Fibroblast of skin of back (primary cell): ENCODE data around the gene GRK5.
"Not testable (repeated sequence)": the region's sequence is repeated elsewhere in the genome, so short reads cannot be mapped to it uniquely, and the experiment has no call there.

ENCODE experiments used
- DNase-seq: peaks from one replicate; pipeline ENCODE4 v3.0.0-alpha.2; 2013

GRK5 gene

DNA sequence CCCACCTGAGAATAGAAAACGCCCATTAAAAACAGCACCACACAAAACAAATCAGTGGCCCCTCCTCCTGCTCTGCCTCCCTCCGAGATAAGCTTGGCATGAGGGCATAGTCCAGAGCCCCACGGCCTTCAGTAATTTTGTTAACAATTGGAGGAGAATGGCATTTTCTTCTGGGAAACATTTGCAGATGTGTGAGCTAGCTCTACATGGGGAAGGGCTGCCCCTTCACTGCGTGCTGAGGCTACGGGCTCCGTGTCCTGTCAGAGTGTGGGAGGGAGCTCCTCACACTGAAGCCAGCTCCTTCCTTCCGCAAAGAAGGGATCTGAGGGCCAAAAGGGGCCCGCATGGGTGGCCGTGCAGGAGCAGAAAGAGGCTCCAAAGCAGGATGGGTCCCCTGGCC, 15.2 kb downstream of the GRK5 start:
- no peak for DNase-seq

GRCh38 chr10:119222966-119223386, 15.6 kb downstream of the GRK5 start:
- DNase-seq: no peak

- DNase-seq: no peak
Measured at GRCh38 chr10:119225083-119225658, 17.8 kb downstream of the GRK5 start.

DNA sequence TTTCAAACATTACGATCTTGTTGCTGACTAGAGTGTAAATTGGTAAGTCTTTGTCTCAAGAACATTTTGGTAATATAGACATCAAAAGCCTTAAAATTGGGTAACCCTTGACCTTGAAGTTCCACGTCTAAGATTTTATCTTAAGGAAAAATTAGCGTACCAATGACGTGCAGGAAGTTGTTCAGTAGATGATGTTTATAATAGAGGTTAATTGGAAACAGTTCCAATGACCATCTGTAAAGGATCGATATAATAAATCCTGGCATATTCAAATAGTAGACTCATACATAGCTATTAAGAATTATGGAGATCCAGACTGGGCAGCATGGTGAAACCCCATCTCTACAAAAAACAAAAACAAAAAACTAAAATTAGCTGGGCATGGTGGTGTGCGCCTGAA, 20.5 kb downstream of the GRK5 start:
- no peak for DNase-seq

GRCh38 chr10:119231654-119232053, 24.3 kb downstream of the GRK5 start:
- no peak for DNase-seq

DNA sequence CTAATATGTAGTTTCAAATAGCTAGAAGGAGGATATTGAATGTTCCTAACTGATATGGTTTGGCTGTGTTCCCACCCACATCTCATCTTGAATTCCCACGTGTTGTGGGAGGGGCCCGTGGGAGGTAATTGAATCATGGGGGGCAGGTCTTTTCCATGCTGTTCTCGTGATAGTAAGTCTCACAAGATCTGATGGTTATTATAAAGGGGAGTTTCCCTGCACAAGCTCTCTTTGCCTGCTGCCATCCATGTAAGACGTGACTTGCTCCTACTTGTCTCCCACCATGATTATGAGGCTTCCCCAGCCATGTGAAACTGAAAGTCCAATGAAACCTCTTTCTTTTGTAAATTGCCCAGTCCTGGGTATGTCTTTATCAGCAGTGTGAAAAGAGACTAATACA, 25.1 kb downstream of the GRK5 start:
- not testable (repeated sequence) for DNase-seq

DNA sequence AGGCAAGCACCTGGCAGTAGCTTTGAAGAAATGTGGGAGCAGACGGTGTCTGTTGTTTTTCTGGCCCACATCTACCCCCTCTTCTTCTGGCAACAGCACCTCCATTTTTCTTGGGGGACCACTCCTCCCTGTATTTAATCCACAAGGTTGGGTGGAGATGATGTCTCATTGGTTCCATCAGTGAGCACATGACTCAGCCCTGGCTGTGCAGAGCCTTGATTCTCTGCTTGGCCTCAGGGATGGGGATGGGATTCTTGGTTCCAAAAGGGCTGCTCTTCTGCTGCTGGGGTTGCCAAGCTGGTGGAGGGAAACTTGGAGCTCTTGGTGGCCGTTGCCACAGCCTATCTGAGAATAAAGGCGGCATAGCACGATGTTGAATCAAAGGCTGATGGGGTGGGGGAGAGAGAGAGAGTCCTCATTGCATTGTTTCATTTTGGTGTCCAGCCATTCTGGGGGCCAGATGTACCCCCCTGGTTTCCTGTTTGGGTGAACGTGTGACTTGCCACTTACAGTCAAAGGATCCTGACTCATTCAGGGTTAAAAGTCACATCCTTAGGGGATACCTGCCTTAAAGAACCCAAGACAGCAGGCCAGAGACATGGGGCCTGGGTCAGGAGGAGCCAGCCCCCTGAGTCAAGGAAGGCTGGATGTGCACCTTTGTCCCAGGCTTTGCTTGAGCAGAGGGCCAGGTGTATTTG, 25.9 kb downstream of the GRK5 start:
- DNase-seq: no peak

DNA sequence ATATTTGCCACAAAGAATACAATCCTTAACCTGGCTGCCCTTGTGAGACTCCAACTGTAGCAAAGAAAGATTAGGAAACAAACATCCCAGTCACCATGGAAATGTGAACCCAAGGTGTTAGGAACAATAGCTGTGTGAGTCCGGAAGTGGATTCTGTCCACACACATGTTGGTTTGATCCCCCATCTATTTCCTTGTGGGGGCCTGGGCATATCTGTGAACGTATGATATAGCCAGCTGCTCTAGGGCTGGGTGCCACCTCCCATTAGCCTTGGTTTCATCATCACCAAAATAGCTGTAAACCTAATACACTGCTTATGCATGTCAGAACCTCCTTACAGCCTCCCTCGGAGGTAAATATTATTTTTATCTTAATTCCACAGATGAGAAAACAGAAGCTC, 26.4 kb downstream of the GRK5 start:
- DNase-seq: peak; percentile 43

DNA sequence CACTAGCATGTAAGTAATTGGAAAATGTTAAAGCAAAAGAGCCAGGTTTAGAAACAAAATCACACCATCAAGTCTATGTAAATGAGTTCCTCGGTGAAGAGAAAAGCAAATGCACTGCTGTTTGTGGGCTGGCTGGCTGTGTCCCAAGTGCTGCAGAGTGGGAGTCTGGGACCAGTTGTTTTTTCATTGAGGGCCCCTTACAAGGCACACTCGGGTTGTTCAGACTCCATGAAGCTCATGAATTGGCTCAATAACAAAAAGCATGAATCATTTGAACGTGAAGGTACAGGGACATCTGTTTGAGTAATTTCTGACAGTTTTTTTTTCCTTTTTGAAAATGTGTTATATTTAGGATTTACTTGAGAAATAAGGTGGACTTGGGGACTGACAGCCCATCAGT, 28.0 kb downstream of the GRK5 start:
- DNase-seq: peak; percentile 38

- no peak for DNase-seq
Measured at GRCh38 chr10:119237722-119238436, 30.5 kb downstream of the GRK5 start.

DNA sequence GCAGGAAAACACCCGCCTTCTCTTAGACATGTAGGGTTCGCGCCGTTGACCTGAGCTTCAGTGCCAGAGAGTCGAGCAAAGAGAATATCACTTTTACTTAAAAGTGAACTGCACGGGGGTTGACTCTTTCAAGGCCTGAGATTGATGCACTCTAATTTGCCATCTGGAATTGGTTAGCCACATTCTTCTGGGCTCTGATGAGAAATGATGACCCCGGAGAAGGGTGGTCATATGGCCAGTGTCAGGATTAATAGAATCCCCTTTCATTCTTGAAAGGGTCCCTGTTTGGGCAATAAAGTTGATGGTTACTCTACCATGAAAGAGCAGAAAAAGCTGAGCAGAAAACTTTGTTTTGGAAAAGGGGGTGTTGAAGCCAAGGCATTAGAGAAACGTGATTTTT, 31.2 kb downstream of the GRK5 start:
- no peak for DNase-seq

GRCh38 chr10:119239015-119239414, 31.6 kb downstream of the GRK5 start:
- DNase-seq: not testable (repeated sequence)

- DNase-seq: not testable (repeated sequence)
Measured at GRCh38 chr10:119239630-119240029, 32.3 kb downstream of the GRK5 start.

- DNase-seq: no peak
Measured at GRCh38 chr10:119241066-119241465, 33.7 kb downstream of the GRK5 start.

DNA sequence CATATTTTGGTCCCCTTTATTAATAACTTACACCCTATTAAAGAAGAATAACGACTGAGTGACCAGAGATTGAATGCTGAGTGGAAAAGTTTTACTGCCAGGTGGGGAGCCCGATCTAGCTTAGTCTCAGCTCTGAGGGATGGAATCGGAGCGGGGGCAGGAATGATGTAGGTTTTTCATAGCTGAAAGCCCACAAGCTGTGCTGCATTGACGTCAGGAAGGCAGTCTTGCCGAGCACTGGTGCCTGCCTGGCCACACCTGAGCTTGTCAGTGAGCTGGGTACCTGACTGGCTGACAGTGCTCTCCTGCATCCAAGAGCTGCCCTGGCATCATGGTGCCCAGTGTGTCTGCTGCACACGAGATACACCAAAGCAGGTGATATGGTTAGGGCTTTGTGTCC, 34.8 kb downstream of the GRK5 start:
- no peak for DNase-seq

GRCh38 chr10:119243488-119243887, 36.1 kb downstream of the GRK5 start:
- no peak for DNase-seq

DNA sequence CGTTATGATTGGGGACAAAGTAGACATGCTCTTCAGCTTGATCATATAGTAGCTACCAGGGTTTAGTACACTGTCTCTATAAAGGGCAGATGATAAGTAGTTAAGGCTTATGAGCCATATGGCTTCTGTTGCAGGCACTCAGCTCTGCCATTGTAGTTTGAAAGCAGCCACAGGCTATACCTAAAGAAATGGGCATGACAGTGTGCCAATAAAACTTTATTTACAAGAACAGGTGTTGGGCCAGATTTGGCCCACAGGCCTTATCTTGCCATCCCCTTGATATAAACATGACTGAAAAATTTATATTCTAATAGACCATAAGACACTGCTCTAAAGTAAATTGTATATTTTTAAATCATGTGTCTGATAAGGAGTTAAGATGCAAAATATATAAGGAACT, 36.6 kb downstream of the GRK5 start:
- no peak for DNase-seq

- DNase-seq: no peak
Measured at GRCh38 chr10:119245272-119245671, 37.9 kb downstream of the GRK5 start.

DNA sequence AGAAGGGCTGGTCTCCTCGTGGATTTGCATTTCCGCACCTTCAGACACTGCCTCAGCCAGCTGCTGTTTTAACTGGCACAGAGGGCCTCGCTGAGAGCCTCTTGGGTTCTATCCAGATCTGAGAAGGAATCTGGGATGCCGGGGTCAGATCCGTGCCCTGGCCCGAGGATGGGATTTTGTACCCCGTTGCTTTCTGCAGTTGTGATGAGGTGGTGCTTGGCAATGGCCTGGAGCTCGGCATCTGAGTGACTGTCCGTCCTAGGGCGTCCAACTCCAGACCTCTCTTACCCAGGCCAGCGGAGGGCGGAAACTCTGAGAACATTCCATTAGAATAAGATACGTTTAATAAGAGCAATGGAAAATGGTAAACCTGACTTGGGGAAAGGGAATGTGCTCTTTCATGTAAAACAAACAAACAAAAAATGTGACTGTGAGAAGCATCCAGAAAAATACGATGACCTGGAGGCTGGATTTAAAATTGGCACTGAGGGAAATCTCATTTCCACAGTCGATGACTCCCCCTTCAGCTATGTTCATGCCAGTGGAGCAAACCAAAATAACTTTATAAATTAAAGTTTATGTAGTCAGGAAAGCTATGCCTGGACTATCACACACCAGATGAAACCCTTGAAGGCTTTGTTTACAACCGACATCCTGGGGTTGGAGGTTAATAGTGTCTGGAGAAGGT, 39.6 kb downstream of the GRK5 start:
- DNase-seq: peak; percentile 92

GRCh38 chr10:119247550-119247894, 40.2 kb downstream of the GRK5 start:
- DNase-seq: no peak

DNA sequence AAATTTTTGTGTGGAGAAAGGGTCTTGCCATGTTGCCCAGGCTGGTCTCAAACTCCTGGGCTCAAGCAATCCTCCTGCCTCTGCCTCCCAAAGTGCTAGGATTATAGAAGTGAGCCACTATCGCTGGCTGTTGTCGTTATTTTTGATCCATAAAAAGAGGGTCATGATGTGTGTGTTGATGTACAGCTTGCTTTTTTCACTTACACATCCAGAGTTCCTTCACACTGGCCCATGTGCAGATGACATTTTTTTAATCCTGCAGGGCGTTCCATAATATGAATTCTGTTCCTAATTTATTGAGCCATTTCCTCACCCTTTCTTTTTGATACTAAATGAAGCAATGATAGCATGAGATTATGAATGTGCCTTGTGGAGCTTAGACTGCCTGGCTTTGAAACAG, 40.8 kb downstream of the GRK5 start:
- DNase-seq: no peak

GRCh38 chr10:119248681-119249080, 41.3 kb downstream of the GRK5 start:
- DNase-seq: no peak

DNA sequence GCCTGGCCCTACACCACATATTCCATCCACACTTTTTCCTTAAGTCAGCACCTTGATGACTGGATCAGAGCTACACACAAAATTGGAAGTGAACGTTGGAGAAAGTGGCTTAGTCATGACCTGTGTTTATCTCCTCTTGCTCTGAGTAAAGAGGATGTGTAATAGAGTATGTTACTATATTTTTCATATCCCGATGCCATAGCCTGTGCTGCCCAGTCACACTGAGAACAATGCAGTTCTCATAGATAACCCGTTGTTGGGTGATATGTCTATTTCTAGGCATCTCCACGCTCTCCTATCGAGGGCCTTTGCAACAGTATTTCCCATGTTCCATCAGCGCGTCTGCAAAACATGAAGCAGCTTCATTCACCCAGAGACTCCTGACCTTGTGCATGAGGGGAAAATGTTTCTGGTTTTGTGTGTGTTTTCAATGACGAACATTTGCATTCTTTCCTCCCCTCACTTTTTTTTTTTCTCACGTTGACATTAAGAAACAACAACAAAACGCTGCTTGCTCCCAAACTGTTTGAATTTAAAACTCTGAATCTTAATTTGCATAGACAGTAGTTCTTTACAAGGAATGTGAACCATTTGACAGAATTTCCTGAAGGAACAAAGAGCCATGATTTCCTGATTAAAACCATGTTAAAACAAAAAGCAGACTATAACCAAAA, 43.4 kb downstream of the GRK5 start:
- peak; percentile 91 for DNase-seq
